ENCODE data around the gene SPRED1. TPM values are rescaled to one million over a fixed set of nuclear protein-coding genes. Genes with fewer than 3 reads are reported as not detected.

SPRED1 gene
- total and polyA plus RNA-seq, 2 of the 13 experiments (the other 11 are each of a cell fraction or from before 2014, with no cell fraction given) = 3.8 to 9.6 TPM

DNA sequence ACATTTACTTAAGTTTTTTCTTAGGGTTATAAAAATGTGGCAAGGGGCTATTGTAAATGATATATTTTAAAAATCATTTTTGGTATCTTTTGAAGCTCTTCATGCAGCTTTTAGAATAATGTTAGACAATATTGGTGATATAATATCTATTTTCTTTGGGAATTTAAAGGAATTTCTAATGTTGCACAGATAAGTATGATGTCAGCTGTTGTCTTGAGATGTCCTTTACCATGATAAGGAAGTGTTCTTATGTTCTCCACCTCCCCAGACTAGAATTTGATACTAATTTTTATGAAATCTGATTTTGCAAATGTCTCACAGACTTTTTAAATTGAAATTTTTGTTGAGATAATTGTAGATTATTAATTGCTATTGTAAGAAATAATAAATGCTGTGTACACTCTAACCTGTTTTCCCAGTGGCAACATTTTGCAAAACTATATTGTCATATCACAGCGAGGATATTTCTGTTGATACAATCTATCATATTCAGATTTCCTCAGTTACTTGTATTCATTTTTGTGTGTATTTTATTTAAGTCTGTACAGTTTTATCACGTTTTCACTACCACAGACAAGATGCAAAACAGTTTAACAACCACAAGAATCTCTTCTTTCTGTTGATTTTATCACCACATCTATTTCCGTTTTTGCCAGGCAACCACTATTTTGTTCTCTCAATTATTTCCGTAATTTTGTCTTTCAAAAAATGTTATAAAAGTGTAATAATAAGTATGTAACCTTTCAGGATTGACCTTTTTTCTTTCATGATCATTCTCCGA, 55.4 kb downstream of the SPRED1 start (continued):
- TF ChIP-seq, protein P1, sequence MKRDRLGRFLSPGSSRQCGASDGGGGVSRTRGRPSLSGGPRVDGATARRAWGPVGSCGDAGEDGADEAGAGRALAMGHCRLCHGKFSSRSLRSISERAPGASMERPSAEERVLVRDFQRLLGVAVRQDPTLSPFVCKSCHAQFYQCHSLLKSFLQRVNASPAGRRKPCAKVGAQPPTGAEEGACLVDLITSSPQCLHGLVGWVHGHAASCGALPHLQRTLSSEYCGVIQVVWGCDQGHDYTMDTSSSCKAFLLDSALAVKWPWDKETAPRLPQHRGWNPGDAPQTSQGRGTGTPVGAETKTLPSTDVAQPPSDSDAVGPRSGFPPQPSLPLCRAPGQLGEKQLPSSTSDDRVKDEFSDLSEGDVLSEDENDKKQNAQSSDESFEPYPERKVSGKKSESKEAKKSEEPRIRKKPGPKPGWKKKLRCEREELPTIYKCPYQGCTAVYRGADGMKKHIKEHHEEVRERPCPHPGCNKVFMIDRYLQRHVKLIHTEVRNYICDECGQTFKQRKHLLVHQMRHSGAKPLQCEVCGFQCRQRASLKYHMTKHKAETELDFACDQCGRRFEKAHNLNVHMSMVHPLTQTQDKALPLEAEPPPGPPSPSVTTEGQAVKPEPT (CRISPR knock-in tag; IDR thresholded peaks at IDR 0.05; ENCODE audit: low read depth) = no peak

DNA sequence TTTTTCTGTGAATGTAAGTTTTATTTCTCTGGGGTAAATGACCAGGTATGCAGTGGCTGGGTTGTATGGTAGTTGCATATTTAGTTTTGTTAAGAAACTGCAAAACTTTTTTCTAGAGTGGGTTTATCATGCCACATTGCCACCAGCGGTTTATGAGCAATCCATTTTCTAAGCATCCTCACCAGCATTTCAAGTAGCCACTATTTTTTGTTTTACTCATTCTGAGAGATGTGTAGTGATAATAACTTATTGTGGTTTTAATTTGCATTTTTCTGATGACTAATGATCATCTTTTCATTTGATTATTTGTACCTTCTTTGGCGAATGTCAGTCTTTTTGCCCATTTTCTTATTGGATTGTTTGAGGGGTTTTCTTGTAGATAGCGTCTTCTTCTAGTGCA, 56.2 kb downstream of the SPRED1 start:
- Histone ChIP-seq H3K27ac (ENCODE audit: extremely low read length, insufficient read depth, low read length) (no peak overlapping the region), H3K4me1 (ENCODE audit: insufficient read depth, low read length) (no peaks in the 10 kb centered on the region), H3K9ac (ENCODE audit: insufficient read depth, low read depth, low read length) (no peak overlapping the region), H3K9me3 (ENCODE audit: low read length) (no peaks in the 10 kb centered on the region), H3K27me3 (ENCODE audit: control insufficient read depth in 1 of 2, insufficient read depth in 2 of 2, low read length in 2 of 2) (no peaks in the 10 kb centered on the region), H3K4me3 (replicated peaks in 1 of 3; ENCODE audit: insufficient read depth in 1 of 3, low read depth in 2 of 3, low read length in 3 of 3) (no peak overlapping the region), H3K4me2 (ENCODE audit: low read depth, low read length) (no peak overlapping the region), H2AFZ (ENCODE audit: low read length) (no peak overlapping the region), H3K36me3 (replicated peaks in 1 of 2; ENCODE audit: control insufficient read depth in 1 of 2, insufficient read depth in 2 of 2, low read length in 2 of 2) (peaks cover 0 to 3% of the 10 kb centered on the region in 2 experiments; a peak in 2 of 5 replicates), H3K79me2 (ENCODE audit: insufficient read depth, low read length) (no peaks in the 10 kb centered on the region), H4K20me1 (ENCODE audit: insufficient read depth, low read length) (no peaks in the 10 kb centered on the region)
- ChIA-PET POLR2A (no interaction called here), CTCF (ENCODE audit: low intra/inter-chr PET ratio, low total read pairs) (no interaction called here)
- DNase-seq (ENCODE audit: low spot score) (no peak), ATAC-seq (no peak), FAIRE-seq (no peak)
- intact Hi-C loops (cut with micrococcal nuclease; ENCODE audit: unreplicated experiment) (no loop called here), in situ Hi-C loops (cut with HindIII; ENCODE audit: extremely low pct_ligation_motif_present, low pct_unique_long_range_greater_than_20kb) (no loop called here)
- TF ChIP-seq, protein P2, sequence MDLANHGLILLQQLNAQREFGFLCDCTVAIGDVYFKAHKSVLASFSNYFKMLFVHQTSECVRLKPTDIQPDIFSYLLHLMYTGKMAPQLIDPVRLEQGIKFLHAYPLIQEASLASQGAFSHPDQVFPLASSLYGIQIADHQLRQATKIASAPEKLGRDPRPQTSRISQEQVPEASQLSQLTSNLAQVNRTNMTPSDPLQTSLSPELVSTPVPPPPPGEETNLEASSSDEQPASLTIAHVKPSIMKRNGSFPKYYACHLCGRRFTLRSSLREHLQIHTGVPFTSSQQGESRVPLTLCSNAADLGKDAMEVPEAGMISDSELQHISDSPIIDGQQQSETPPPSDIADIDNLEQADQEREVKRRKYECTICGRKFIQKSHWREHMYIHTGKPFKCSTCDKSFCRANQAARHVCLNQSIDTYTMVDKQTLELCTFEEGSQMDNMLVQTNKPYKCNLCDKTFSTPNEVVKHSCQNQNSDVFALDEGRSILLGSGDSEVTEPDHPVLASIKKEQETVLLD (CRISPR knock-in tag; IDR thresholded peaks at IDR 0.05; ENCODE audit: low read depth) = no peak
- no peak for TF ChIP-seq ZNF235 (CRISPR knock-in tag; IDR thresholded peaks at IDR 0.05; ENCODE audit: borderline replicate concordance)
- TF ChIP-seq ZNF326 (CRISPR knock-in tag; IDR thresholded peaks at IDR 0.05; ENCODE audit: borderline replicate concordance) = no peak
- no peak for TF ChIP-seq ZNF431 (CRISPR knock-in tag; IDR thresholded peaks at IDR 0.05; ENCODE audit: borderline replicate concordance, low read depth)
- TF ChIP-seq FOXM1 (CRISPR knock-in tag; IDR thresholded peaks at IDR 0.05) = no peak
- TF ChIP-seq ARNT (IDR thresholded peaks at IDR 0.05) = no peak
- TF ChIP-seq SMAD1 (CRISPR knock-in tag; IDR thresholded peaks at IDR 0.05; ENCODE audit: borderline replicate concordance, low read depth) = no peak
- no peak for TF ChIP-seq ZNF468 (CRISPR knock-in tag; IDR thresholded peaks at IDR 0.05)
- no peak for TF ChIP-seq MAF1 (CRISPR knock-in tag; IDR thresholded peaks at IDR 0.05; ENCODE audit: borderline replicate concordance)
- TF ChIP-seq ZNF558 (CRISPR knock-in tag; IDR thresholded peaks at IDR 0.05; ENCODE audit: borderline replicate concordance) = no peak
- over 99% methylated on average over 3 of the region's 3 CpGs for WGBS (ENCODE audit: low lambda C conversion rate)
- no TSS peak for BruUV-seq (replicated peaks)

All from HepG2 (cell line).